OCI-LY7 (cell line): ENCODE measurements around the gene RCOR1.

Experiments
- EZH2phosphoT487 ChIP-seq: fragments of 200-600 bp; sonication (generic); IDR thresholded peaks from 2 replicates; pipeline ENCODE4 v1.6.1; 2018; ENCODE audit warnings: low read depth, borderline replicate concordance, mild to moderate bottlenecking, mixed run types, antibody characterized with exemption, low read length, moderate library complexity, mixed read lengths
- TF ChIP-seq, protein P1 (sequence below): fragments of 200-600 bp; sonication (generic); conservative IDR thresholded peaks from 2 replicates; pipeline ENCODE4 v1.5.1; 2014; ENCODE audit warnings: mild to moderate bottlenecking, antibody characterized with exemption, low read length, moderate library complexity, mixed read lengths

DNA sequence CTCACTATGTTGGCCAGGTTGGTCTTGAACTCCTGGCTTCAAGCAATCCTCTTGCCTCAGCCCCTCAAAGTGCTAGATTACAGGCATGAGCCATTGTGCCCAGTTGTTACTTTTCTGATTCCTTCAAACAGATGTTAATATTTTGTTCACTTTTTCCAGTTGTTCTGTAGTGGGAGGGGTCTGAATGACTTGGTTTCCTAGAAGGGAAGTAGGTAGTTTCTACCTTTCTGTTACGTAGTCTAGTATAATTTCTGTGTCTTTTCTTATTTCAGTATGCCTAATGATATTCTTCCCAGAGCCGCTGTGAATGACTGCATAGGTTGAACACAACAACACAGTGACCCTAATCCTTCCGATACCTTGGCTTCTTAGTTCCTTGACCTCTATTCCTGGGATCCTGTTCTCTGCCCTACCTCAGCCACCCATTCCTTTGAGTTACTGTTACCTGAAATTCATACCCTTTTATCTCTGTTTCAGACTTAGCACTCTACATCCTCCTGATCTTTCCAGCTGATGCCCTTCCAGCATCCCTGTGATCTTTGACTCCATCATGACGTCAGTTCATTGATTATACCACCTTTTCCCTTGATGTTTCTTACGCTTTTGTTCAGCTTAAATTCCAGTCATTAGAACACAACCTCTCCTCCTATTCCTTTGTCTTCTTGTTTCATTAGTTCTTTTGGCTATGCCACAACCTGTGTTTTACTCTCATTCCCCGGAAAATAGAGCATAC lies 33.3 kb downstream of the RCOR1 start:
- TF ChIP-seq, protein P1, sequence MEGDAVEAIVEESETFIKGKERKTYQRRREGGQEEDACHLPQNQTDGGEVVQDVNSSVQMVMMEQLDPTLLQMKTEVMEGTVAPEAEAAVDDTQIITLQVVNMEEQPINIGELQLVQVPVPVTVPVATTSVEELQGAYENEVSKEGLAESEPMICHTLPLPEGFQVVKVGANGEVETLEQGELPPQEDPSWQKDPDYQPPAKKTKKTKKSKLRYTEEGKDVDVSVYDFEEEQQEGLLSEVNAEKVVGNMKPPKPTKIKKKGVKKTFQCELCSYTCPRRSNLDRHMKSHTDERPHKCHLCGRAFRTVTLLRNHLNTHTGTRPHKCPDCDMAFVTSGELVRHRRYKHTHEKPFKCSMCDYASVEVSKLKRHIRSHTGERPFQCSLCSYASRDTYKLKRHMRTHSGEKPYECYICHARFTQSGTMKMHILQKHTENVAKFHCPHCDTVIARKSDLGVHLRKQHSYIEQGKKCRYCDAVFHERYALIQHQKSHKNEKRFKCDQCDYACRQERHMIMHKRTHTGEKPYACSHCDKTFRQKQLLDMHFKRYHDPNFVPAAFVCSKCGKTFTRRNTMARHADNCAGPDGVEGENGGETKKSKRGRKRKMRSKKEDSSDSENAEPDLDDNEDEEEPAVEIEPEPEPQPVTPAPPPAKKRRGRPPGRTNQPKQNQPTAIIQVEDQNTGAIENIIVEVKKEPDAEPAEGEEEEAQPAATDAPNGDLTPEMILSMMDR: no peak
- no peak for TF ChIP-seq EZH2phosphoT487
